Ectodermal cell (in vitro differentiated cells): ENCODE results near the gene SPATA45.
"Not testable (repeated sequence)": the region's sequence is repeated elsewhere in the genome, so short reads cannot be mapped to it uniquely, and the experiment has no call there.

Source experiments
- H3K27ac ChIP-seq: 2 replicates; pipeline ENCODE4 v1.7.0; 2013; ENCODE audit warnings: mild to moderate bottlenecking, low read depth, low read length; ENCODE audit not compliant: insufficient read depth, poor library complexity, severe bottlenecking
- H3K27me3 ChIP-seq: 2 replicates; pipeline ENCODE4 v1.7.0; 2013; ENCODE audit warnings: mild to moderate bottlenecking, low read length; ENCODE audit not compliant: insufficient read depth, control insufficient read depth, poor library complexity, severe bottlenecking
- H3K36me3 ChIP-seq: one replicate; pipeline ENCODE4 v1.7.0; 2013; ENCODE audit warnings: low read length; ENCODE audit not compliant: control insufficient read depth, insufficient read depth
- H3K4me1 ChIP-seq: one replicate; pipeline ENCODE4 v1.7.0; 2013; ENCODE audit warnings: low read length; ENCODE audit not compliant: control insufficient read depth, insufficient read depth
- H3K4me3 ChIP-seq: 2 replicates; pipeline ENCODE4 v1.7.0; 2013; ENCODE audit warnings: low read depth, low read length, control low read depth; ENCODE audit not compliant: insufficient read depth
- H3K9me3 ChIP-seq: 2 replicates; pipeline ENCODE4 v1.7.0; 2013; ENCODE audit warnings: mild to moderate bottlenecking, low read length, moderate library complexity; ENCODE audit not compliant: control insufficient read depth
- WGBS, 2 experiments: methylation state at CpG; one replicate each; pipeline ENCODE4 v1.1.7; 2013; ENCODE audit warnings: missing lambda C conversion rate in 2 of 2; 5-methylcytosine and 5-hydroxymethylcytosine counted together

The SPATA45 gene

GRCh38 chr1:212862111-212862690 is 14.8 kb upstream of the SPATA45 start:
- Histone ChIP-seq H3K4me1 (peaks cover 4% of the 10 kb centered on the region), H3K9me3 (no peaks in the 10 kb centered on the region), H3K27me3 (no peaks in the 10 kb centered on the region), H3K27ac (no peak overlapping the region), H3K36me3 (no peaks in the 10 kb centered on the region), H3K4me3 (no peak overlapping the region)
- 95 to 97% methylated on average over 2 of the region's 2 CpGs for WGBS, 2 experiments

GRCh38 chr1:212860713-212861581 is 13.5 kb upstream of the SPATA45 start:
- peaks cover 4% of the 10 kb centered on the region for H3K4me1 ChIP-seq
- H3K27me3 ChIP-seq, result no peaks in the 10 kb centered on the region
- H3K9me3 ChIP-seq, result no peaks in the 10 kb centered on the region
- 18 to 38% methylated on average over 4 to 5 of the region's 5 CpGs for WGBS, 2 experiments
- H3K27ac ChIP-seq, result peak overlapping the region; percentile 13
- H3K36me3 ChIP-seq, result no peaks in the 10 kb centered on the region
- peak overlapping the region; percentile 23 for H3K4me3 ChIP-seq

- Histone ChIP-seq H3K4me1 (peaks cover 4% of the 10 kb centered on the region), H3K27me3 (no peaks in the 10 kb centered on the region), H3K27ac (peak overlapping the region; percentile 89), H3K36me3 (no peaks in the 10 kb centered on the region), H3K4me3 (peak overlapping the region; percentile 85), H3K9me3 (no peaks in the 10 kb centered on the region)
- 1% methylated on average over 54 of the region's 54 CpGs for WGBS, 2 experiments
Measured at GRCh38 chr1:212858461-212859265, 11.2 kb upstream of the SPATA45 start.

GRCh38 chr1:212857992-212858460 is 10.6 kb upstream of the SPATA45 start, which contains the start of gene FLVCR1:
Gene FLVCR1, plus strand, starts transcription at chr1:212858275. Its CDS starts 178 bp downstream, at chr1:212858453.
- WGBS, 2 experiments, result 0 to 1% methylated on average over 54 of the region's 54 CpGs
- Histone ChIP-seq H3K27ac (peak within 1 kb of the TSS; percentile 89), H3K27me3 (no peaks in the 10 kb centered on the region), H3K36me3 (no peaks in the 10 kb centered on the region), H3K9me3 (no peaks in the 10 kb centered on the region), H3K4me3 (peak within 1 kb of the TSS; percentile 85), H3K4me1 (peaks cover 4% of the 10 kb centered on the region)

- H3K4me3 ChIP-seq, result no peak overlapping the region
- no peaks in the 10 kb centered on the region for H3K36me3 ChIP-seq
- no peak overlapping the region for H3K27ac ChIP-seq
- 85 to 86% methylated on average over 16 of the region's 16 CpGs for WGBS, 2 experiments
- H3K9me3 ChIP-seq, result no peaks in the 10 kb centered on the region
- no peaks in the 10 kb centered on the region for H3K27me3 ChIP-seq
- peaks cover 4% of the 10 kb centered on the region for H3K4me1 ChIP-seq
Measured at GRCh38 chr1:212856755-212857154, 9.3 kb upstream of the SPATA45 start.

- 93 to 95% methylated on average over 3 to 5 of the region's 5 CpGs for WGBS, 2 experiments
- H3K27me3 ChIP-seq, result no peaks in the 10 kb centered on the region
- no peak overlapping the region for H3K27ac ChIP-seq
- no peaks in the 10 kb centered on the region for H3K36me3 ChIP-seq
- H3K4me3 ChIP-seq, result no peak overlapping the region
- H3K9me3 ChIP-seq, result no peaks in the 10 kb centered on the region
- H3K4me1 ChIP-seq, result no peaks in the 10 kb centered on the region
Measured at GRCh38 chr1:212853658-212854057, 6.2 kb upstream of the SPATA45 start.

GRCh38 chr1:212852105-212852688 is 4.7 kb upstream of the SPATA45 start:
- no peaks in the 10 kb centered on the region for H3K36me3 ChIP-seq
- H3K9me3 ChIP-seq, result no peaks in the 10 kb centered on the region
- H3K4me3 ChIP-seq, result no peak overlapping the region
- no peaks in the 10 kb centered on the region for H3K27me3 ChIP-seq
- no peaks in the 10 kb centered on the region for H3K4me1 ChIP-seq
- WGBS, 2 experiments, result 71 to 72% methylated on average over 4 to 5 of the region's 5 CpGs
- no peak overlapping the region for H3K27ac ChIP-seq

GRCh38 chr1:212844521-212844920 is 2.9 kb downstream of the SPATA45 start:
- H3K9me3 ChIP-seq, H3K4me1 ChIP-seq, H3K36me3 ChIP-seq, H3K4me3 ChIP-seq, H3K27me3 ChIP-seq, H3K27ac ChIP-seq: not testable (repeated sequence)
- WGBS, 2 experiments, result 83 to 85% methylated on average over 3 of the region's 3 CpGs

GRCh38 chr1:212838145-212838544 is 9.3 kb downstream of the SPATA45 start:
- Histone ChIP-seq H3K36me3 (no peaks in the 10 kb centered on the region), H3K27me3 (no peaks in the 10 kb centered on the region), H3K4me1 (no peaks in the 10 kb centered on the region), H3K4me3 (no peak overlapping the region), H3K27ac (no peak overlapping the region), H3K9me3 (no peaks in the 10 kb centered on the region)
- WGBS, 2 experiments, result 92% methylated on average over 4 of the region's 5 CpGs
